Stimulated activated CD4-positive, alpha-beta T cell treated with anti-CD3 and anti-CD28 coated beads, Interleukin-4, amount 100 ng/mL, for 24 hours (primary cell): ENCODE results near the gene CREB3L1.

Experiments
- DNase-seq: peaks from one replicate; pipeline ENCODE4 v3.0.0-alpha.2; 2020

The CREB3L1 gene

DNA sequence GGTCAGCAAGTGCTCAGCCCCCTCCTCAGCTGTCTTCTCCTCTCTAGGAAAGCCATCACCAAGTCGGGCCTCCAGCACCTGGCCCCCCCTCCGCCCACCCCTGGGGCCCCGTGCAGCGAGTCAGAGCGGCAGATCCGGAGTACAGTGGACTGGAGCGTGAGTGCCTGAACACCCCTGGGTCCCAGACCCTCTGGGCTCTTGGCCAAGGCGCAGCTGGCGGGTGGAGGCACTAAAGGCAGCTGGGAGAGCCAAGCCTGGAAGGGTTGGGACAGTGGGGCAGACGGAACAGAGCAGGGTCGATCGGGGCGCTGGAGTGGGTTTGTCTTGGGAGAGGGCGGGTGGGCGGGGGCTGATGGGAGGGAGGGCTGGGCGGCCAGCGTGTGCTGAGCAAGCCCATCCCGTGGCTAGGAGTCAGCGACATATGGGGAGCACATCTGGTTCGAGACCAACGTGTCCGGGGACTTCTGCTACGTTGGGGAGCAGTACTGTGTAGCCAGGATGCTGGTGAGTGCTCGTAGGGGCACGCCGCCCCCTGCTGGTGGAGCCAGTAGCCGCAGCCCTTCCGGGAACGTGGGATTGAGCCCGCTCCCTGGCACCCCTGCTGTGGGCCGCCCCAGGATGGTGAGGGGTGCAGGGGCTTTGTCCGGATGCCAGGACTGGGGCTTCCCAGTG is 89.9 kb downstream of the CREB3L1 start:
- peak; percentile 75 for DNase-seq

DNA sequence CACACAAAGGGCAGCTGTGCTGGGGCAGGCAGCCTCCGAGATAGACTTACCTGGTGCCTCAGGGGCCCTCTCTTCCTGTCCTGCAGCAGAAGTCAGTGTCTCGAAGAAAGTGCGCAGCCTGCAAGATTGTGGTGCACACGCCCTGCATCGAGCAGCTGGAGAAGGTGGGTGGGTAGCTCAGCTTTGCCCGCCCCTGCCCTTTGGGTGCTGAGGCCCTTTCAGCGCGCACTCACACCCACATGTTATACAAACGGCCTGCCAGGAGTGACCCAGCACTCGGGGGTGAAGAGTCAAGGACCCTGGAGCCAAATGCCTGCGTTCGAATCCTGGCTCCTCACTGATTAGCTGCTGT is 90.4 kb downstream of the CREB3L1 start:
- no peak for DNase-seq

DNA sequence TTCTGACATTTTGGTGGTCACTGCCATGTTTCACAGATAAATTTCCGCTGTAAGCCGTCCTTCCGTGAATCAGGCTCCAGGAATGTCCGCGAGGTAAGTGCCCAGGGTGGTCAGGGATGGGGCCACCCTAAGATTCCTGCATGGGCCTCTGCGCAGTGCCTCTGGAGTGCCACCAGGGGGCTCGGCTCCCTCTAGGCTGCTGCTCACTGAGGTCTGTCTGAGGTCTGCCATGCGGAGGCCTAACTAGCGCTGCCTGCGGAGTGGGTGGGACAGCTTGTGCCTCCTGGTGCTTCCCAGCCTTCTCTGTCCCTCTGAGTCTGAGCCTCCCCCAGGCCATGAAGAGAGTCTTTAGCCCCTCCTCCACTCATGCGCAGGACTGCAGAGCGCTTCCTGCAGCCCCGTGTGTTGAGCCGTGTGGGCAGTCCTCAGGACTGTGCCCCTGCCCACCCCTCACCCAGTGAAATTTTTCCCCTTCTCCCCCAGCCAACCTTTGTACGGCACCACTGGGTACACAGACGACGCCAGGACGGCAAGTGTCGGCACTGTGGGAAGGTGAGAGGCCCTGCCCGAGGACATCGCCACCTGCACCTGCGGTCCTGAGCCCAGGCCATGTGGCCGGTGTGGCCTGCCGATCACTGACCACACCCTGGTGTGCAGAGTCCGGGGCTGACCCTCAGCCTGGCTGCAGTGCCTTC is 92.1 kb downstream of the CREB3L1 start:
- peak; percentile 64 for DNase-seq

DNA sequence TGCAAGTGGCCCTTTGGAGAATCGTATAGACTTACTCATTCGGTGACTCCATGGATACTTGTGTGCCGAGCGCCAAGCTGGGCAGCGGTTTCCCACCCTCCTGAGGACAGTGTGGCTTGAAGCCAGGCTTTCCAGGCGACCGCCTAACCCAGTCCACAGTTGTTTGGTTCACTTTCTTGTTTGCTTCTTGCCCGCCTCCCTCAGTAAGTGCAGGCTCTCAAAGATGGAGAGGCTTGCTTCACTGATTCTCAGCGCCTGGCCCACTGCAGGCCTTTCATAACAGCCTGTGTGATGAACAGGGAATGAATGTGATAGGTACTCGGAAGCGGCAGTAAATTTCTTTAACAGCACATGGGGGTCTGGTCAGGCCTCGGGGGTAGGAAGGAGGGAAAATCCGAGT is 92.8 kb downstream of the CREB3L1 start:
- DNase-seq: no peak
